GM23338 (cell line): Measurements from ENCODE around the gene TASOR2. TPM values are rescaled to one million over a fixed set of nuclear protein-coding genes. Genes with fewer than 3 reads are reported as not detected.

Experiments
- ATAC-seq: fragments of 200-7000 bp; cut with Tn5 transposase; 3 replicates; pipeline ENCODE4 v1.9.1; 2020
- DNase-seq: peaks from one replicate; pipeline ENCODE4 v3.0.0-alpha.2; 2015; ENCODE audit warnings: low spot score
- H2AFZ ChIP-seq: fragments of 200-600 bp; sonication (generic); 2 replicates; pipeline ENCODE4 v1.8.0; 2016; ENCODE audit warnings: antibody characterized with exemption, mild to moderate bottlenecking, moderate library complexity
- H3F3A ChIP-seq: fragments of 200-600 bp; sonication (generic); replicated peaks from 2 replicates; pipeline ENCODE4 v1.8.0; 2017; ENCODE audit warnings: antibody characterized with exemption, mixed run types, low read depth
- H3K27ac ChIP-seq: fragments of 200-600 bp; sonication (generic); 2 replicates; pipeline ENCODE4 v1.6.1; 2016; ENCODE audit warnings: low read depth
- H3K27me3 ChIP-seq: fragments of 200-600 bp; sonication (generic); 2 replicates; pipeline ENCODE4 v1.8.0; 2016; ENCODE audit warnings: mild to moderate bottlenecking, mixed run types, moderate library complexity; ENCODE audit not compliant: insufficient read depth
- H3K36me3 ChIP-seq: fragments of 200-600 bp; sonication (generic); 2 replicates; pipeline ENCODE4 v1.8.0; 2016; ENCODE audit warnings: mild to moderate bottlenecking; ENCODE audit not compliant: insufficient read depth
- H3K4me1 ChIP-seq: fragments of 200-600 bp; sonication (generic); 2 replicates; pipeline ENCODE4 v1.8.0; 2016; ENCODE audit warnings: mild to moderate bottlenecking, moderate library complexity; ENCODE audit not compliant: insufficient read depth
- H3K4me2 ChIP-seq: fragments of 200-600 bp; sonication (generic); 2 replicates; pipeline ENCODE4 v1.7.1; 2017; ENCODE audit warnings: mixed run types
- H3K4me3 ChIP-seq: fragments of 200-600 bp; sonication (generic); 2 replicates; pipeline ENCODE4 v1.6.1; 2016; ENCODE audit warnings: mixed run types
- H3K79me2 ChIP-seq: fragments of 200-600 bp; sonication (generic); replicated peaks from 2 replicates; pipeline ENCODE4 v1.8.0; 2017; ENCODE audit warnings: mild to moderate bottlenecking; ENCODE audit not compliant: insufficient read depth
- H3K9me2 ChIP-seq: fragments of 200-600 bp; sonication (generic); 2 replicates; pipeline ENCODE4 v1.8.0; 2017; ENCODE audit not compliant: insufficient read depth
- H4K20me1 ChIP-seq: fragments of 200-600 bp; sonication (generic); replicated peaks from 2 replicates; pipeline ENCODE4 v1.8.0; 2017; ENCODE audit warnings: mild to moderate bottlenecking; ENCODE audit not compliant: insufficient read depth
- H3K27ac Mint-ChIP-seq: 2 replicates; pipeline ENCODE4 v1.8.0; 2020; ENCODE audit warnings: inconsistent platforms, mild to moderate bottlenecking, moderate library complexity, mixed read lengths
- H3K27me3 Mint-ChIP-seq: 3 replicates; pipeline ENCODE4 v1.8.0; 2022; ENCODE audit warnings: low read depth, mild to moderate bottlenecking, moderate library complexity, mixed read lengths, inconsistent platforms; ENCODE audit not compliant: insufficient read depth, poor library complexity
- H3K36me3 Mint-ChIP-seq: 3 replicates; pipeline ENCODE4 v1.8.0; 2021; ENCODE audit warnings: low read depth, mild to moderate bottlenecking, inconsistent platforms, moderate library complexity, mixed read lengths
- H3K4me1 Mint-ChIP-seq: 3 replicates; pipeline ENCODE4 v1.8.0; 2020; ENCODE audit warnings: mild to moderate bottlenecking, inconsistent platforms, mixed read lengths
- H3K4me3 Mint-ChIP-seq: 3 replicates; pipeline ENCODE4 v1.8.0; 2021; ENCODE audit warnings: moderate library complexity, mild to moderate bottlenecking, inconsistent platforms, mixed read lengths
- H3K9me3 Mint-ChIP-seq: 3 replicates; pipeline ENCODE4 v1.8.0; 2020; ENCODE audit warnings: moderate library complexity, mild to moderate bottlenecking, inconsistent platforms, mixed read lengths
- CREB1 ChIP-seq: fragments of 250-450 bp; sonication (Bioruptor Pico); IDR thresholded peaks from 2 replicates; pipeline ENCODE4 v1.5.0; 2020; ENCODE audit warnings: low read depth, mild to moderate bottlenecking, moderate library complexity
- CTCF ChIP-seq, 2 experiments: fragments of 200-600 bp in 1 of 2; sonication (generic) in 1 of 2; conservative IDR thresholded peaks; 2 replicates each; pipeline versions ENCODE4 v1.5.1 to v1.6.1; 2016 to 2017; ENCODE audit warnings: antibody characterized with exemption in 2 of 2, low read depth in 2 of 2, mild to moderate bottlenecking in 2 of 2, moderate library complexity in 1 of 2
- ETS1 ChIP-seq: IDR thresholded peaks from 2 replicates; pipeline ENCODE4 v1.6.1; 2016; ENCODE audit warnings: antibody characterized with exemption
- EZH2 ChIP-seq: fragments of 200-600 bp; sonication (generic); IDR thresholded peaks from one replicate; pipeline ENCODE4 v1.8.0; 2017; ENCODE audit warnings: antibody characterized with exemption, mild to moderate bottlenecking, low read depth; ENCODE audit not compliant: unreplicated experiment
- EZH2phosphoT487 ChIP-seq: fragments of 200-600 bp; sonication (generic); IDR thresholded peaks from one replicate; pipeline ENCODE4 v1.8.1; 2018; ENCODE audit warnings: antibody characterized with exemption; ENCODE audit not compliant: unreplicated experiment
- JUNB ChIP-seq: IDR thresholded peaks from one replicate; pipeline ENCODE4 v1.6.1; 2016; ENCODE audit warnings: antibody characterized with exemption; ENCODE audit not compliant: unreplicated experiment
- NANOG ChIP-seq: IDR thresholded peaks from 2 replicates; pipeline ENCODE4 v1.6.1; 2016; ENCODE audit warnings: antibody characterized with exemption, borderline replicate concordance
- POLR2AphosphoS5 ChIP-seq: IDR thresholded peaks from 2 replicates; pipeline ENCODE4 v1.6.1; 2016; ENCODE audit warnings: antibody characterized with exemption, low read depth
- REST ChIP-seq: IDR thresholded peaks from one replicate; pipeline ENCODE4 v1.6.1; 2018; ENCODE audit warnings: antibody characterized with exemption; ENCODE audit not compliant: unreplicated experiment
- STAT1 ChIP-seq: IDR thresholded peaks from one replicate; pipeline ENCODE4 v1.6.1; 2016; ENCODE audit warnings: antibody characterized with exemption; ENCODE audit not compliant: unreplicated experiment
- ZNF114 ChIP-seq: fragments of 250-450 bp; sonication (Bioruptor Pico); IDR thresholded peaks from 2 replicates; pipeline ENCODE4 v1.5.0; 2020; ENCODE audit warnings: mild to moderate bottlenecking, moderate library complexity
- ZNF331 ChIP-seq: fragments of 250-450 bp; sonication (Bioruptor Pico); IDR thresholded peaks from 2 replicates; pipeline ENCODE4 v1.5.0; 2020; ENCODE audit warnings: low read depth, mild to moderate bottlenecking, moderate library complexity
- ZNF462 ChIP-seq: fragments of 250-450 bp; sonication (Bioruptor Pico); IDR thresholded peaks from 2 replicates; pipeline ENCODE4 v1.5.0; 2020; ENCODE audit warnings: mild to moderate bottlenecking, moderate library complexity
- polyA plus RNA-seq: library from polyadenylated mRNA; unstranded; fragments of >200 nt; fragmentation: Nextera tagmentation; extraction: Ambion mirVana; gene quantifications from 2 replicates; pipeline ENCODE4 v1.2.1, GENCODE V29; 2016
- total RNA-seq: library from RNA; depleted of rRNA; stranded (reverse); fragments of >200 nt; shearing (Covaris generic); gene quantifications from 2 replicates; pipeline ENCODE4 v1.2.3, GENCODE V29; 2014

The TASOR2 gene
- total and polyA plus RNA-seq, 2 experiments from 2014 or later: 45.2 to 110 TPM

GRCh38 chr10:5679037-5679435 lies 5.6 kb upstream of the TASOR2 start:
- DNase-seq (no peak), ATAC-seq (no peak)
- H3K4me1 Mint-ChIP-seq: peaks cover under 1% of the 10 kb centered on the region; the same call in 1 of the 3 replicates
- no peak overlapping the region for H3K4me3 Mint-ChIP-seq
- Histone ChIP-seq H3F3A (0 out of 2 replicates have a peak, but pooled peaks cover 4% of the 10 kb centered on the region), H3K79me2 (no peaks in the 10 kb centered on the region), H3K36me3 (no peaks in the 10 kb centered on the region), H2AFZ (no peak overlapping the region), H3K4me2 (no peak overlapping the region), H3K9me2 (peaks cover 4% of the 10 kb centered on the region), H3K27me3 (peaks cover 18% of the 10 kb centered on the region), H3K27ac (no peak overlapping the region), H3K4me1 (no peaks in the 10 kb centered on the region), H3K4me3 (no peak overlapping the region), H4K20me1 (no peaks in the 10 kb centered on the region)
- peaks cover under 1% of the 10 kb centered on the region; the same call in 1 of the 3 replicates for H3K36me3 Mint-ChIP-seq
- TF ChIP-seq EZH2 (no peak), ZNF462 (no peak), POLR2AphosphoS5 (no peak), STAT1 (no peak), CREB1 (CRISPR knock-in tag) (no peak), NANOG (no peak), ZNF114 (CRISPR knock-in tag) (no peak), REST (no peak), JUNB (no peak), ZNF331 (no peak), ETS1 (no peak), CTCF (conservative IDR thresholded peaks at IDR 0.05; ENCODE audit: low read depth in 2 of 2) (no peak), EZH2phosphoT487 (no peak)
- H3K27ac Mint-ChIP-seq: no peak overlapping the region
- peaks cover 10% of the 10 kb centered on the region; the same call in 2 of the 3 replicates for H3K9me3 Mint-ChIP-seq
- peaks cover under 1% of the 10 kb centered on the region for H3K27me3 Mint-ChIP-seq
